A549 (cell line): ENCODE measurements around the gene MX2. TPM values are rescaled to one million over a fixed set of nuclear protein-coding genes. Genes with fewer than 3 reads are reported as not detected.

Experiments used
- ATAC-seq, 2 experiments: fragments of 200-7000 bp in 1 of 2; fragments of >200 bp in 1 of 2; cut with Nextera tagmentation in 1 of 2; cut with Tn5 transposase in 1 of 2; 3 replicates each; pipeline versions ENCODE4 v1.8.0 to v1.9.1; 2018 to 2020; ENCODE audit warnings: mild to moderate bottlenecking in 1 of 2, moderate library complexity in 1 of 2
- CTCF ChIA-PET: fragments of 300-600 bp; sonication (Branson Sonifier 250); formaldehyde crosslinking; extraction: SDS; loops from one replicate; lab custom pipeline; 2021; ENCODE audit warnings: antibody characterized with exemption, inconsistent platforms; lab: Yijun Ruan, JAX
- POLR2A ChIA-PET: fragments of 350-600 bp; formaldehyde crosslinking; extraction: SDS; loops from one replicate; lab custom pipeline; 2021; ENCODE audit warnings: antibody characterized with exemption, inconsistent platforms; lab: Yijun Ruan, JAX
- DNase-seq, 2 experiments: peaks; one replicate each; pipeline versions ENCODE4 v3.0.0 to v3.0.0-alpha.2; 2011 to 2016; ENCODE audit warnings: low read depth in 1 of 2, low spot score in 1 of 2
- FAIRE-seq: peaks from 2 replicates; lab custom pipeline; 2011; peaks lifted over from hg19 to GRCh38; lab: Jason Lieb, UNC
- H3K27ac ChIP-seq, 2 experiments: fragments of >200 bp; sonication (Bioruptor Twin); formaldehyde crosslinking; 3 replicates each; pipeline ENCODE4 v1.5.1; 2016 to 2017
- H3K4me1 ChIP-seq: fragments of >200 bp; sonication (Bioruptor Twin); formaldehyde crosslinking; 3 replicates; pipeline ENCODE4 v1.6.1; 2016
- H3K4me2 ChIP-seq: fragments of >200 bp; sonication (Bioruptor Twin); formaldehyde crosslinking; 3 replicates; pipeline ENCODE4 v1.6.1; 2016
- H3K4me3 ChIP-seq: fragments of >200 bp; sonication (Bioruptor Twin); formaldehyde crosslinking; 3 replicates; pipeline ENCODE4 v1.5.1; 2016
- H3K9me3 ChIP-seq: fragments of >200 bp; sonication (Bioruptor Twin); formaldehyde crosslinking; 3 replicates; pipeline ENCODE4 v1.6.1; 2016
- CEBPB ChIP-seq, 2 experiments: fragments of >200 bp in 1 of 2; sonication (Bioruptor Twin) in 1 of 2; formaldehyde crosslinking in 1 of 2; IDR thresholded peaks; 2 replicates each; pipeline ENCODE4 v1.6.1; 2012 to 2016
- CHD2 ChIP-seq: fragments of 150-350 bp; IDR thresholded peaks from 2 replicates; pipeline ENCODE4 v1.6.1; 2014; ENCODE audit warnings: low read length; ENCODE audit not compliant: partially characterized antibody
- CHD4 ChIP-seq: fragments of 200-600 bp; sonication (generic); IDR thresholded peaks from 2 replicates; pipeline ENCODE4 v1.6.1; 2016; ENCODE audit warnings: antibody characterized with exemption, mild to moderate bottlenecking, borderline replicate concordance
- EHF ChIP-seq: fragments of 250-450 bp; sonication (Bioruptor Pico); IDR thresholded peaks from 2 replicates; pipeline ENCODE4 v1.5.0; 2020; ENCODE audit warnings: mild to moderate bottlenecking
- FOSB ChIP-seq: fragments of 250-450 bp; sonication (Bioruptor Pico); IDR thresholded peaks from 2 replicates; pipeline ENCODE4 v1.5.0; 2020; ENCODE audit warnings: mild to moderate bottlenecking, moderate library complexity
- FOXS1 ChIP-seq: fragments of 250-450 bp; sonication (Bioruptor Pico); IDR thresholded peaks from 2 replicates; pipeline ENCODE4 v1.5.0; 2020; ENCODE audit warnings: mild to moderate bottlenecking, moderate library complexity
- HDAC2 ChIP-seq: fragments of 200-600 bp; sonication (generic); IDR thresholded peaks from 2 replicates; pipeline ENCODE4 v1.6.1; 2016
- HOXB13 ChIP-seq: fragments of 250-450 bp; sonication (Bioruptor Pico); IDR thresholded peaks from 2 replicates; pipeline ENCODE4 v1.5.0; 2020; ENCODE audit warnings: low read depth, mild to moderate bottlenecking, moderate library complexity
- JUNB ChIP-seq: fragments of >200 bp; sonication (Bioruptor Twin); formaldehyde crosslinking; IDR thresholded peaks from 2 replicates; pipeline ENCODE4 v1.6.1; 2016
- MYC ChIP-seq: IDR thresholded peaks from 2 replicates; pipeline ENCODE4 v1.6.1; 2012; ENCODE audit warnings: mild to moderate bottlenecking, inconsistent platforms, low read length, improper control_type of control experiment, borderline replicate concordance
- NFE2L2 ChIP-seq: fragments of 150-350 bp; conservative IDR thresholded peaks from 2 replicates; pipeline ENCODE4 v1.6.1; 2014; ENCODE audit warnings: low read length
- POLR2A ChIP-seq: IDR thresholded peaks from 2 replicates; pipeline ENCODE4 v1.6.1; 2012; ENCODE audit warnings: mild to moderate bottlenecking, low read length
- RAD21 ChIP-seq, 2 experiments: fragments of >200 bp in 1 of 2; sonication (Bioruptor Twin) in 1 of 2; formaldehyde crosslinking in 1 of 2; IDR thresholded peaks in 1 of 2; conservative IDR thresholded peaks in 1 of 2; 2 replicates in 1 of 2; 3 replicates in 1 of 2; pipeline ENCODE4 v1.6.1; 2012 to 2018; ENCODE audit warnings: inconsistent platforms in 1 of 2
- RNF2 ChIP-seq: fragments of 200-600 bp; sonication (generic); IDR thresholded peaks from 2 replicates; pipeline ENCODE4 v1.6.1; 2016; ENCODE audit warnings: low read depth, mild to moderate bottlenecking, antibody characterized with exemption, moderate library complexity, borderline replicate concordance
- SMC3 ChIP-seq: fragments of >200 bp; sonication (Bioruptor Twin); formaldehyde crosslinking; IDR thresholded peaks from 3 replicates; pipeline ENCODE4 v1.6.1; 2018; ENCODE audit warnings: inconsistent platforms
- SREBF2 ChIP-seq: fragments of 450-650 bp; IDR thresholded peaks from 2 replicates; pipeline ENCODE4 v1.6.1; 2014; ENCODE audit warnings: mild to moderate bottlenecking, moderate library complexity
- TFCP2L1 ChIP-seq: fragments of 250-450 bp; sonication (Bioruptor Pico); IDR thresholded peaks from 2 replicates; pipeline ENCODE4 v1.5.0; 2021; ENCODE audit warnings: mild to moderate bottlenecking
- ZC3H11A ChIP-seq: fragments of 450-650 bp; IDR thresholded peaks from 2 replicates; pipeline ENCODE4 v1.6.1; 2014; ENCODE audit warnings: antibody characterized with exemption, mild to moderate bottlenecking
- WGBS: methylation state at CpG from one replicate; pipeline ENCODE4 v1.1.6; 2017; ENCODE audit errors: missing lambda C conversion rate; 5-methylcytosine and 5-hydroxymethylcytosine counted together
- polyA plus RNA-seq, 4 experiments: library from polyadenylated mRNA; depleted of rRNA in 3 of 4; stranded (reverse); fragments of >200 nt; fragmentation: RNase III in 1 of 4; extraction: RNeasy Plus Mini Kit Qiagen cat#74134 plus additional on column Dnase treatment in 1 of 4; gene quantifications; 2 replicates in 3 of 4; 3 replicates in 1 of 4; pipeline ENCODE4 v1.2.3, GENCODE V29; 2011 to 2017
- TF ChIP-seq, protein P1 (sequence below): fragments of 200-600 bp; sonication (generic); IDR thresholded peaks from 2 replicates; pipeline ENCODE4 v1.6.1; 2016; ENCODE audit warnings: antibody characterized with exemption, mild to moderate bottlenecking, moderate library complexity
- TF ChIP-seq, protein P2 (sequence below): fragments of >200 bp; sonication (Bioruptor Twin); formaldehyde crosslinking; IDR thresholded peaks from 2 replicates; pipeline ENCODE4 v1.6.1; 2016
- TF ChIP-seq, protein P3 (sequence below): fragments of >200 bp; sonication (Bioruptor Twin); formaldehyde crosslinking; IDR thresholded peaks from 3 replicates; pipeline ENCODE4 v1.6.1; 2016
- TF ChIP-seq, protein P4 (sequence below): fragments of 150-350 bp; IDR thresholded peaks from 2 replicates; pipeline ENCODE4 v1.6.1; 2014; ENCODE audit warnings: low read depth, mild to moderate bottlenecking, low read length
- TF ChIP-seq, protein P5 (sequence below): fragments of 250-450 bp; sonication (Bioruptor Pico); IDR thresholded peaks from 2 replicates; pipeline ENCODE4 v1.5.0; 2021; ENCODE audit warnings: mild to moderate bottlenecking, moderate library complexity, borderline replicate concordance
- TF ChIP-seq, protein P6 (sequence below): fragments of >200 bp; sonication (Bioruptor Twin); formaldehyde crosslinking; IDR thresholded peaks from 3 replicates; pipeline ENCODE4 v1.5.1; 2016
- TF ChIP-seq, protein P7 (sequence below): fragments of 450-650 bp; IDR thresholded peaks from 2 replicates; pipeline ENCODE4 v1.6.1; 2014; ENCODE audit warnings: antibody characterized with exemption

Gene MX2
- polyA plus RNA-seq, 2 of the 4 experiments (the other 2 are of a cell fraction): not detected

DNA sequence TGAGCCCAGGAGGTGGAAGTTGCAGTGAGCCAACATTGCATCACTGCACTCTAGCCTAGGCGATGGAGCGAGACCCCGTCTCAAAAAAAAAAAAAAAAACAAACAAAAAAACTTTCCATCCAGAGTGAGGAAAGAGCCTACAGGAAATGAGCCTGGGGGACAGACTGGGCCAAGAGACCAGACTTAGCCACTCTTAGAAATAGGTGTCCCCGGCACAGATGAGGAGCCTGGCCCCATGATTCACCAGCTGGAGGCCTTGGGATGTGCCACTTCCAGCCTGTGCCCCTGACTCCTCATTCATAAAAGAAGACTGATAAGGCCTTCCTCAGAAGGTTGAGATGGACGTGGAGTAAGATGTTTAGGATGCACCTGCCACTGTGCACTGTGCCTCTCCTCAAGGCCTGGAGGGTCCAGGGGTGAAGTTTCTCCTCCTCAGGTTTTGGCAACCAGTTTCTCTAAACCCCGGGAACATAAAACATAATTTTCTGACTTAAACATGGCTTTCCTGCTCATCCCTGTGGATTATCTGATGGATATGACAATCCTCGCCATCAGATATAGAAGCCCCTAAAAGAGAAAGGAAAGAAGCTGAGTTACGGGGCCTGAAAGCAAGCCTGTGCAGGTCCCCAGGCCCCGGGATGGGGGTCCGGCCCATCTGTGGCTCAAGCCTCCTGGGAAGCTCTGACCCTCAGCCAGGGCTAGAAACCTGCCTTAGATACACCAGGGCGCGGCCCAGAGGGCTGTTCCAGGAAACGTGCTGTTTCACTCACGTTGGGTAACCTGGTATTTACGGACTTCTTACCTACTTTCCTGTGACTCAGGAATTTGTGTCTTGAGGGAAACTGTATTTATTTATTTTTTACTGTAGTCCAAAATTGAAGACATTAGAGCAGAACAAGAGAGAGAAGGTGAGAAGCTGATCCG is 90.2 kb downstream of the MX2 start:
- Histone ChIP-seq H3K4me1 (no peaks in the 10 kb centered on the region), H3K27ac (no peak overlapping the region), H3K9me3 (no peaks in the 10 kb centered on the region), H3K4me3 (no peak overlapping the region), H3K4me2 (no peak overlapping the region)
- DNase-seq (no peak), FAIRE-seq (no peak), ATAC-seq (no peak)
- WGBS: 66% methylated on average over 16 of the region's 16 CpGs
- TF ChIP-seq CHD4 (no peak), RNF2 (no peak), POLR2A (no peak), MYC (no peak), EHF (no peak), RAD21 (conservative IDR thresholded peaks at IDR 0.05 in 1 of 2, IDR thresholded peaks at IDR 0.05 in 1 of 2) (no peak), JUNB (no peak)
- TF ChIP-seq, protein P1, sequence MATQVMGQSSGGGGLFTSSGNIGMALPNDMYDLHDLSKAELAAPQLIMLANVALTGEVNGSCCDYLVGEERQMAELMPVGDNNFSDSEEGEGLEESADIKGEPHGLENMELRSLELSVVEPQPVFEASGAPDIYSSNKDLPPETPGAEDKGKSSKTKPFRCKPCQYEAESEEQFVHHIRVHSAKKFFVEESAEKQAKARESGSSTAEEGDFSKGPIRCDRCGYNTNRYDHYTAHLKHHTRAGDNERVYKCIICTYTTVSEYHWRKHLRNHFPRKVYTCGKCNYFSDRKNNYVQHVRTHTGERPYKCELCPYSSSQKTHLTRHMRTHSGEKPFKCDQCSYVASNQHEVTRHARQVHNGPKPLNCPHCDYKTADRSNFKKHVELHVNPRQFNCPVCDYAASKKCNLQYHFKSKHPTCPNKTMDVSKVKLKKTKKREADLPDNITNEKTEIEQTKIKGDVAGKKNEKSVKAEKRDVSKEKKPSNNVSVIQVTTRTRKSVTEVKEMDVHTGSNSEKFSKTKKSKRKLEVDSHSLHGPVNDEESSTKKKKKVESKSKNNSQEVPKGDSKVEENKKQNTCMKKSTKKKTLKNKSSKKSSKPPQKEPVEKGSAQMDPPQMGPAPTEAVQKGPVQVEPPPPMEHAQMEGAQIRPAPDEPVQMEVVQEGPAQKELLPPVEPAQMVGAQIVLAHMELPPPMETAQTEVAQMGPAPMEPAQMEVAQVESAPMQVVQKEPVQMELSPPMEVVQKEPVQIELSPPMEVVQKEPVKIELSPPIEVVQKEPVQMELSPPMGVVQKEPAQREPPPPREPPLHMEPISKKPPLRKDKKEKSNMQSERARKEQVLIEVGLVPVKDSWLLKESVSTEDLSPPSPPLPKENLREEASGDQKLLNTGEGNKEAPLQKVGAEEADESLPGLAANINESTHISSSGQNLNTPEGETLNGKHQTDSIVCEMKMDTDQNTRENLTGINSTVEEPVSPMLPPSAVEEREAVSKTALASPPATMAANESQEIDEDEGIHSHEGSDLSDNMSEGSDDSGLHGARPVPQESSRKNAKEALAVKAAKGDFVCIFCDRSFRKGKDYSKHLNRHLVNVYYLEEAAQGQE: no peak
- ChIA-PET CTCF (interaction anchor here (0.7 to 1.8 kb wide), 2 partner anchors 91 to 169 kb away, joined by 3 to 6 read pairs; no protein-coding TSS in a partner anchor), POLR2A (no interaction called here)

DNA sequence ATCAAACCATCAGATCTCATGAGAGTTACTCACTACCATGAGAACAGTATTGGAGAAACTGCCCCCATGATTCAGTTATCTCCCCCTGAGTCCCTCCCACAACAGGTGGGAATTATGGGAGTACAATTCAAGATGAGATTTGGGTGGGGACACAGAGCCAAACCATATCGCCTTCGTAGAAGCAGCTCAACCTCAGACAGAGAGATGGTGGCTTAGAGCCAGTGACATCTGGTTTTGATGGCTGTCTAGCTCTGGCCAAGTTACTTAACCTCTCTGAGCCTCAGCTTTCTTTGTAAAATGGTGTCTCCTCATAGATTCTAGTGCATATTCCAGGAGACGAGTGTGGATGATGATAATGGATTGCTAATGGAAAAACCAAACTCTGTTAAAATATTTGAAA is 91.4 kb downstream of the MX2 start:
- no peak for ATAC-seq
- TF ChIP-seq ZC3H11A (no peak), SMC3 (no peak), CEBPB (IDR thresholded peaks at IDR 0.05) (no peak), JUNB (no peak), NFE2L2 (no peak), CHD2 (no peak), TFCP2L1 (CRISPR knock-in tag) (no peak), HOXB13 (CRISPR knock-in tag) (no peak), FOXS1 (CRISPR knock-in tag) (no peak), FOSB (CRISPR knock-in tag) (no peak), SREBF2 (no peak), HDAC2 (no peak)
- TF ChIP-seq, protein P2, sequence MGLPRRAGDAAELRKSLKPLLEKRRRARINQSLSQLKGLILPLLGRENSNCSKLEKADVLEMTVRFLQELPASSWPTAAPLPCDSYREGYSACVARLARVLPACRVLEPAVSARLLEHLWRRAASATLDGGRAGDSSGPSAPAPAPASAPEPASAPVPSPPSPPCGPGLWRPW: no peak
- TF ChIP-seq, protein P3, sequence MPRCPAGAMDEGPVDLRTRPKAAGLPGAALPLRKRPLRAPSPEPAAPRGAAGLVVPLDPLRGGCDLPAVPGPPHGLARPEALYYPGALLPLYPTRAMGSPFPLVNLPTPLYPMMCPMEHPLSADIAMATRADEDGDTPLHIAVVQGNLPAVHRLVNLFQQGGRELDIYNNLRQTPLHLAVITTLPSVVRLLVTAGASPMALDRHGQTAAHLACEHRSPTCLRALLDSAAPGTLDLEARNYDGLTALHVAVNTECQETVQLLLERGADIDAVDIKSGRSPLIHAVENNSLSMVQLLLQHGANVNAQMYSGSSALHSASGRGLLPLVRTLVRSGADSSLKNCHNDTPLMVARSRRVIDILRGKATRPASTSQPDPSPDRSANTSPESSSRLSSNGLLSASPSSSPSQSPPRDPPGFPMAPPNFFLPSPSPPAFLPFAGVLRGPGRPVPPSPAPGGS: no peak
- TF ChIP-seq, protein P4, sequence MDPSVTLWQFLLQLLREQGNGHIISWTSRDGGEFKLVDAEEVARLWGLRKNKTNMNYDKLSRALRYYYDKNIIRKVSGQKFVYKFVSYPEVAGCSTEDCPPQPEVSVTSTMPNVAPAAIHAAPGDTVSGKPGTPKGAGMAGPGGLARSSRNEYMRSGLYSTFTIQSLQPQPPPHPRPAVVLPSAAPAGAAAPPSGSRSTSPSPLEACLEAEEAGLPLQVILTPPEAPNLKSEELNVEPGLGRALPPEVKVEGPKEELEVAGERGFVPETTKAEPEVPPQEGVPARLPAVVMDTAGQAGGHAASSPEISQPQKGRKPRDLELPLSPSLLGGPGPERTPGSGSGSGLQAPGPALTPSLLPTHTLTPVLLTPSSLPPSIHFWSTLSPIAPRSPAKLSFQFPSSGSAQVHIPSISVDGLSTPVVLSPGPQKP: no peak
- TF ChIP-seq, protein P5, sequence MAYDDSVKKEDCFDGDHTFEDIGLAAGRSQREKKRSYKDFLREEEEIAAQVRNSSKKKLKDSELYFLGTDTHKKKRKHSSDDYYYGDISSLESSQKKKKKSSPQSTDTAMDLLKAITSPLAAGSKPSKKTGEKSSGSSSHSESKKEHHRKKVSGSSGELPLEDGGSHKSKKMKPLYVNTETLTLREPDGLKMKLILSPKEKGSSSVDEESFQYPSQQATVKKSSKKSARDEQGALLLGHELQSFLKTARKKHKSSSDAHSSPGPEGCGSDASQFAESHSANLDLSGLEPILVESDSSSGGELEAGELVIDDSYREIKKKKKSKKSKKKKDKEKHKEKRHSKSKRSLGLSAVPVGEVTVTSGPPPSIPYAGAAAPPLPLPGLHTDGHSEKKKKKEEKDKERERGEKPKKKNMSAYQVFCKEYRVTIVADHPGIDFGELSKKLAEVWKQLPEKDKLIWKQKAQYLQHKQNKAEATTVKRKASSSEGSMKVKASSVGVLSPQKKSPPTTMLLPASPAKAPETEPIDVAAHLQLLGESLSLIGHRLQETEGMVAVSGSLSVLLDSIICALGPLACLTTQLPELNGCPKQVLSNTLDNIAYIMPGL (CRISPR knock-in tag): no peak
- TF ChIP-seq, protein P6, sequence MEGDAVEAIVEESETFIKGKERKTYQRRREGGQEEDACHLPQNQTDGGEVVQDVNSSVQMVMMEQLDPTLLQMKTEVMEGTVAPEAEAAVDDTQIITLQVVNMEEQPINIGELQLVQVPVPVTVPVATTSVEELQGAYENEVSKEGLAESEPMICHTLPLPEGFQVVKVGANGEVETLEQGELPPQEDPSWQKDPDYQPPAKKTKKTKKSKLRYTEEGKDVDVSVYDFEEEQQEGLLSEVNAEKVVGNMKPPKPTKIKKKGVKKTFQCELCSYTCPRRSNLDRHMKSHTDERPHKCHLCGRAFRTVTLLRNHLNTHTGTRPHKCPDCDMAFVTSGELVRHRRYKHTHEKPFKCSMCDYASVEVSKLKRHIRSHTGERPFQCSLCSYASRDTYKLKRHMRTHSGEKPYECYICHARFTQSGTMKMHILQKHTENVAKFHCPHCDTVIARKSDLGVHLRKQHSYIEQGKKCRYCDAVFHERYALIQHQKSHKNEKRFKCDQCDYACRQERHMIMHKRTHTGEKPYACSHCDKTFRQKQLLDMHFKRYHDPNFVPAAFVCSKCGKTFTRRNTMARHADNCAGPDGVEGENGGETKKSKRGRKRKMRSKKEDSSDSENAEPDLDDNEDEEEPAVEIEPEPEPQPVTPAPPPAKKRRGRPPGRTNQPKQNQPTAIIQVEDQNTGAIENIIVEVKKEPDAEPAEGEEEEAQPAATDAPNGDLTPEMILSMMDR: no peak
- TF ChIP-seq, protein P7, sequence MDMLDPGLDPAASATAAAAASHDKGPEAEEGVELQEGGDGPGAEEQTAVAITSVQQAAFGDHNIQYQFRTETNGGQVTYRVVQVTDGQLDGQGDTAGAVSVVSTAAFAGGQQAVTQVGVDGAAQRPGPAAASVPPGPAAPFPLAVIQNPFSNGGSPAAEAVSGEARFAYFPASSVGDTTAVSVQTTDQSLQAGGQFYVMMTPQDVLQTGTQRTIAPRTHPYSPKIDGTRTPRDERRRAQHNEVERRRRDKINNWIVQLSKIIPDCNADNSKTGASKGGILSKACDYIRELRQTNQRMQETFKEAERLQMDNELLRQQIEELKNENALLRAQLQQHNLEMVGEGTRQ: no peak
- no peak for FAIRE-seq
- Histone ChIP-seq H3K4me1 (no peaks in the 10 kb centered on the region), H3K27ac (no peak overlapping the region), H3K9me3 (no peaks in the 10 kb centered on the region), H3K4me2 (no peak overlapping the region), H3K4me3 (no peak overlapping the region)
- ChIA-PET POLR2A (no interaction called here), CTCF (no interaction called here)
- no peak for DNase-seq
- WGBS: 87% methylated on average over 3 of the region's 3 CpGs
